Thyroid gland (tissue), 4 donors: ENCODE results near the gene MICOS13.

ENCODE experiments used
- CTCF ChIP-seq, 6 experiments: fragments of 200-600 bp in 3 of 6; fragments of 450-650 bp in 3 of 6; sonication (generic) in 3 of 6; IDR thresholded peaks; one replicate each; pipeline ENCODE4 v1.5.1; 2016 to 2019; ENCODE audit warnings: antibody characterized with exemption in 6 of 6, mild to moderate bottlenecking in 2 of 6, inconsistent platforms in 1 of 6, moderate library complexity in 1 of 6
- POLR2A ChIP-seq, 2 donors: fragments of 450-650 bp; IDR thresholded peaks; one replicate each; pipeline ENCODE4 v1.6.1; 2017; ENCODE audit warnings: antibody characterized with exemption in 2 of 2, mild to moderate bottlenecking in 2 of 2, moderate library complexity in 1 of 2

GRCh38 chr19:5642204-5642603, 38.1 kb downstream of the MICOS13 start:
- no peak for TF ChIP-seq CTCF (IDR thresholded peaks at IDR 0.05)
- no peak for TF ChIP-seq POLR2A (IDR thresholded peaks at IDR 0.05)
